Esophagus muscularis mucosa (tissue), 4 donors: ENCODE measurements around the gene ZNF285. TPM values are rescaled to one million over a fixed set of nuclear protein-coding genes. Genes with fewer than 3 reads are reported as not detected.
"Not testable (repeated sequence)": the region's sequence is repeated elsewhere in the genome, so short reads cannot be mapped to it uniquely, and the experiment has no call there.

Source experiments
- DNase-seq: peaks from one replicate; pipeline ENCODE4 v3.0.0-alpha.2; 2017; ENCODE audit errors: extremely low spot score
- H3K27ac ChIP-seq, 4 donors: fragments of 200-600 bp; sonication (generic); replicated peaks in 1 of 4; 1 replicate in 3 of 4; 2 replicates in 1 of 4; pipeline ENCODE4 v1.5.1; 2016 to 2019; ENCODE audit warnings: mild to moderate bottlenecking in 1 of 4
- H3K27me3 ChIP-seq, 4 donors: fragments of 200-600 bp; sonication (generic); one replicate each; pipeline versions ENCODE4 v1.5.1 to v1.6.0; 2016 to 2019
- H3K36me3 ChIP-seq, 4 donors: fragments of 200-600 bp; sonication (generic); one replicate each; pipeline ENCODE4 v1.5.1; 2016 to 2019
- H3K4me1 ChIP-seq, 4 donors: fragments of 200-600 bp; sonication (generic); one replicate each; pipeline ENCODE4 v1.5.1; 2016 to 2019
- H3K4me3 ChIP-seq, 4 donors: fragments of 200-600 bp; sonication (generic); 1 replicate in 2 of 4; 2 replicates in 2 of 4; pipeline ENCODE4 v1.5.1; 2016 to 2019; ENCODE audit warnings: mild to moderate bottlenecking in 4 of 4, moderate library complexity in 1 of 4
- H3K9me3 ChIP-seq, 4 donors: fragments of 200-600 bp; sonication (generic); 1 replicate in 3 of 4; 2 replicates in 1 of 4; pipeline ENCODE4 v1.5.1; 2016 to 2019
- CTCF ChIP-seq, 3 experiments: fragments of 200-600 bp in 2 of 3; fragments of 450-650 bp in 1 of 3; sonication (generic) in 2 of 3; IDR thresholded peaks; one replicate each; pipeline ENCODE4 v1.5.1; 2017 to 2019; ENCODE audit warnings: antibody characterized with exemption in 3 of 3, mild to moderate bottlenecking in 2 of 3, moderate library complexity in 1 of 3
- EP300 ChIP-seq: sonication (generic); formaldehyde crosslinking; IDR thresholded peaks from one replicate; pipeline ENCODE4 v1.6.1; 2017; ENCODE audit warnings: antibody characterized with exemption
- POLR2A ChIP-seq: fragments of 450-650 bp; IDR thresholded peaks from one replicate; pipeline ENCODE4 v1.6.1; 2017; ENCODE audit warnings: antibody characterized with exemption, moderate library complexity, mild to moderate bottlenecking, low read depth
- POLR2AphosphoS5 ChIP-seq, 2 donors: sonication (generic); formaldehyde crosslinking; IDR thresholded peaks; one replicate each; pipeline ENCODE4 v1.6.1; 2017; ENCODE audit warnings: antibody characterized with exemption in 2 of 2
- WGBS: methylation state at CpG from one replicate; pipeline ENCODE4 v1.1.5; 2018; 5-methylcytosine and 5-hydroxymethylcytosine counted together
- intact Hi-C: fragments of 100-400 bp; cut with DNase I; formaldehyde crosslinking; loops from one replicate; pipeline ENCODE4 v1.15.1; 2023
- total RNA-seq, 4 donors: library from RNA; depleted of rRNA; stranded (reverse); fragments of >200 nt; gene quantifications; one replicate each; pipeline versions ENCODE4 v1.1.0 to v1.2.1, GENCODE V29; 2016

The ZNF285 gene
- total RNA-seq, 4 donors from 2014 or later, result 3.0 to 6.3 (median 4.3) TPM

GRCh38 chr19:44430956-44431355, 29.5 kb upstream of the ZNF285 start:
- H3K27me3 ChIP-seq, result no peaks in the 10 kb centered on the region
- peaks cover 53 to 83% (median 64%) of the 10 kb centered on the region in 4 donors for H3K36me3 ChIP-seq
- H3K9me3 ChIP-seq, result peaks cover 4 to 99% (median 99%) of the 10 kb centered on the region in 4 donors
- no peak overlapping the region for H3K27ac ChIP-seq
- TF ChIP-seq POLR2AphosphoS5 (IDR thresholded peaks at IDR 0.05) (no peak), CTCF (IDR thresholded peaks at IDR 0.05) (no peak), POLR2A (no peak), EP300 (no peak)
- WGBS, result 100% methylated on average over 1 of the region's 1 CpG
- H3K4me1 ChIP-seq, result no peaks in the 10 kb centered on the region
- H3K4me3 ChIP-seq, result no peak overlapping the region
- DNase-seq, result no peak
- intact Hi-C loops, result no loop called here

- H3K27me3 ChIP-seq, intact Hi-C loops, DNase-seq, H3K4me1 ChIP-seq, H3K4me3 ChIP-seq, H3K27ac ChIP-seq, H3K36me3 ChIP-seq: not testable (repeated sequence)
- 96% methylated on average over 2 of the region's 15 CpGs for WGBS
- peaks cover 0 to 51% (median 42%) of the 10 kb centered on the region in 4 donors for H3K9me3 ChIP-seq
These were observed 14.1 kb upstream of the ZNF285 start for GRCh38 chr19:44415553-44415952.

DNA sequence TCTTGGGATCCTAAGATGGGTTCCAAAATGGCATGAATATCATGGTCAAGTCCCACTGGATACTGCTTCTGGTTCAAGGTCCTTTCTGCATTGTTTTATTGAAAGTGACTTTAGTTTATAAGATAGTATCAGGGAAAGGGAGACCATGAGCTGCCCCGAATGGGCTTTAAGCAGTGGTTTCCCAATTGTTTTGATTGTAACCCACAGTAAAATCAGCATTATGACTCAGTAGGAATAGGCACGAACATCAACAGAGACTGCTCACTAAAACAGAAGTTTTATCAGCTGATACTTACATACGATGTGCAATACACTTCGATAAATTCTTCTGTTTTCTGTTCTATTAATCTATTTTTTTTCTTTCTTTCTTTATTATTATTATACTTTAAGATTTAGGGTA, 12.1 kb downstream of the ZNF285 start:
- H3K4me3 ChIP-seq, intact Hi-C loops, H3K27ac ChIP-seq, H3K27me3 ChIP-seq, H3K4me1 ChIP-seq, DNase-seq: not testable (repeated sequence)
- Histone ChIP-seq H3K36me3 (peaks cover 17 to 75% (median 61%) of the 10 kb centered on the region in 4 donors), H3K9me3 (peaks cover 0 to 34% (median 22%) of the 10 kb centered on the region in 4 donors)
- WGBS, result 93% methylated on average over 4 of the region's 4 CpGs

GRCh38 chr19:44374789-44375188, 26.6 kb downstream of the ZNF285 start:
- peaks cover 0 to 19% (median 5%) of the 10 kb centered on the region in 4 donors for H3K9me3 ChIP-seq
- no peaks in the 10 kb centered on the region for H3K27me3 ChIP-seq
- H3K27ac ChIP-seq, result no peak overlapping the region
- intact Hi-C loops, result no loop called here
- WGBS, result 51% methylated on average over 2 of the region's 2 CpGs
- no peak for DNase-seq
- TF ChIP-seq EP300, result no peak
- no peak for TF ChIP-seq CTCF (IDR thresholded peaks at IDR 0.05)
- no peak for TF ChIP-seq POLR2AphosphoS5 (IDR thresholded peaks at IDR 0.05)
- TF ChIP-seq POLR2A, result no peak
- H3K36me3 ChIP-seq, result no peaks in the 10 kb centered on the region
- H3K4me1 ChIP-seq, result no peaks in the 10 kb centered on the region
- H3K4me3 ChIP-seq, result no peak overlapping the region

- Histone ChIP-seq H3K36me3 (no peaks in the 10 kb centered on the region), H3K9me3 (peaks cover 0 to 16% (median 2%) of the 10 kb centered on the region in 4 donors), H3K27me3 (no peaks in the 10 kb centered on the region), H3K4me3 (no peak overlapping the region), H3K27ac (no peak overlapping the region), H3K4me1 (no peaks in the 10 kb centered on the region)
- no peak for DNase-seq
- intact Hi-C loops, result no loop called here
- TF ChIP-seq CTCF (IDR thresholded peaks at IDR 0.05) (no peak), EP300 (no peak), POLR2AphosphoS5 (IDR thresholded peaks at IDR 0.05) (no peak), POLR2A (no peak)
- 72% methylated on average over 20 of the region's 20 CpGs for WGBS
These were observed 29.5 kb downstream of the ZNF285 start for GRCh38 chr19:44371815-44372480.

DNA sequence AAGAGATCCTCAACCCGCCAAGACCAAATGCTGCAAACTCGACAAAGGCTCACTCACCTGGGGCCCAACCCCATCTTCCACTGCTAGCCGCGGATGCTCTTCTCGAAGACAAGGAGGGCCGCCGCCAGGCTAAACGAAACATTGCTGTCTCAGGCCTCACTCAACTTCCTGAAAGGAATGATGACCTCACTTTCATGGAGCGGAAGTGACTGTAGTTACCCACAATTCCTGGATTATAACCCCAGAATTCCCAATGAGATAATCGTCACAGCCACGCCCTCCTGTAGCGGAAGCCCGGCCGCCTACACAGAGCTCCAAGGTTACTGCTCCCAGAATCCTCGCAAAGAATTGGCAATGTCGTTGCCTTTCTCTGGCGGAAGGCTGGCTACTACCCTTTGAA, 34.4 kb downstream of the ZNF285 start:
- no peak for TF ChIP-seq CTCF (IDR thresholded peaks at IDR 0.05)
- TF ChIP-seq POLR2A, result no peak
- TF ChIP-seq EP300, result no peak
- no peak for TF ChIP-seq POLR2AphosphoS5 (IDR thresholded peaks at IDR 0.05)
- no peaks in the 10 kb centered on the region for H3K27me3 ChIP-seq
- intact Hi-C loops, result no loop called here
- H3K9me3 ChIP-seq, result peaks cover 0 to 3% (median 0%) of the 10 kb centered on the region in 4 donors
- H3K27ac ChIP-seq, result no peak overlapping the region
- no peak overlapping the region for H3K4me3 ChIP-seq
- DNase-seq, result no peak
- no peaks in the 10 kb centered on the region for H3K4me1 ChIP-seq
- WGBS, result 53% methylated on average over 14 of the region's 17 CpGs
- no peaks in the 10 kb centered on the region for H3K36me3 ChIP-seq
